Heart left ventricle (tissue), 16 donors: ENCODE results near the gene CPNE7. TPM values are rescaled to one million over a fixed set of nuclear protein-coding genes. Genes with fewer than 3 reads are reported as not detected.

Experiments
- ATAC-seq, 4 donors: fragments of 200-7000 bp; cut with Tn5 transposase; one replicate each; pipeline ENCODE4 v1.9.1; 2020 to 2022; ENCODE audit warnings: moderate library complexity in 4 of 4, mild to moderate bottlenecking in 3 of 4, moderate number of reproducible peaks in 1 of 4
- DNase-seq, 5 donors: peaks; one replicate each; pipeline ENCODE4 v3.0.0-alpha.2; 2020
- H3K27ac ChIP-seq, 12 donors: fragments of 200-600 bp; sonication (generic) in 4 of 12; one replicate each; pipeline versions ENCODE4 v1.5.0 to v1.8.0; 2016 to 2022; ENCODE audit warnings: mild to moderate bottlenecking in 2 of 12
- H3K27me3 ChIP-seq, 9 donors: fragments of 200-600 bp; sonication (generic) in 2 of 9; one replicate each; pipeline versions ENCODE4 v1.5.1 to v1.8.0; 2016 to 2022; ENCODE audit warnings: mild to moderate bottlenecking in 3 of 9
- H3K36me3 ChIP-seq, 9 donors: fragments of 200-600 bp; sonication (generic) in 2 of 9; one replicate each; pipeline versions ENCODE4 v1.5.0 to v1.8.0; 2018 to 2022; ENCODE audit warnings: mild to moderate bottlenecking in 2 of 9
- H3K4me1 ChIP-seq, 12 donors: fragments of 200-600 bp; sonication (generic) in 4 of 12; one replicate each; pipeline versions ENCODE4 v1.5.0 to v1.8.0; 2016 to 2022; ENCODE audit warnings: mild to moderate bottlenecking in 3 of 12
- H3K4me3 ChIP-seq, 12 donors: fragments of 200-600 bp; sonication (generic) in 4 of 12; one replicate each; pipeline versions ENCODE4 v1.5.0 to v1.8.0; 2017 to 2022; ENCODE audit warnings: mild to moderate bottlenecking in 9 of 12, moderate library complexity in 4 of 12
- H3K9me3 ChIP-seq, 12 donors: fragments of 200-600 bp; sonication (generic) in 4 of 12; one replicate each; pipeline versions ENCODE4 v1.5.0 to v1.8.0; 2016 to 2022; ENCODE audit warnings: mild to moderate bottlenecking in 1 of 12
- POLR2A ChIP-seq, 2 donors: fragments of 450-650 bp; IDR thresholded peaks; one replicate each; pipeline ENCODE4 v1.6.1; 2017; ENCODE audit warnings: antibody characterized with exemption in 2 of 2, mild to moderate bottlenecking in 2 of 2, moderate library complexity in 2 of 2
- WGBS, 4 donors: extraction: QIAGEN DNeasy Blood & Tissue Kit in 2 of 4; methylation state at CpG; one replicate each; pipeline versions ENCODE4 v1.1.5 to v1.1.7; 2013 to 2018; 5-methylcytosine and 5-hydroxymethylcytosine counted together
- intact Hi-C, 10 donors: fragments of 100-400 bp; cut with DNase I; formaldehyde crosslinking; loops; one replicate each; pipeline versions ENCODE4 v1.11.1 to v1.14.2; 2022
- polyA plus RNA-seq, 2 donors: library from polyadenylated mRNA; stranded (reverse); fragments of 200-250 nt; gene quantifications; one replicate each; pipeline ENCODE4 v1.2.3, GENCODE V29; 2013
- total RNA-seq, 9 donors: library from RNA; depleted of rRNA in 2 of 9; stranded (reverse); fragments of >200 nt in 2 of 9; fragmentation: NEBNext Ultra II Directional in 3 of 9; extraction: Animal tissue kit (Norgen Biotek cat#: 25700) in 3 of 9; gene quantifications; one replicate each; pipeline versions ENCODE4 v1.1.0 to v1.2.4, GENCODE V29; 2016 to 2023
- TF ChIP-seq, protein P1 (sequence below), 12 donors: fragments of 200-600 bp; sonication (generic) in 4 of 12; IDR thresholded peaks; one replicate each; pipeline versions ENCODE4 v1.5.0 to v1.8.0; 2018 to 2022; ENCODE audit warnings: antibody characterized with exemption in 12 of 12, mild to moderate bottlenecking in 5 of 12
- donor health status: ischemic (EF 13 %, LVEDD 7.1; RV severe dilation, severe dysfunction).
- donor health status: healthy with polysubstance abuse.
- donor health status: DM: no; HTN: yes; CAD: no.
- donor health status: DM: no; HTN: no; CAD: no.
- donor health status: ischemic (EF 25% LVEDD 6.9; RV normal size, moderate dysfunction).
- donor health status: ischemic (EF 25% LVEDD 5.7; RV mildly dilated, moderate dysfunction).
- donor health status: healthy.
- donor health status: DM: yes; HTN: yes; CAD: no.
- donor health status: ischemic (EF 35%, LVEDD 5.7; RV mildly dilated, moderate dysfunction).
- donor health status: nonischemic (EF 11% LVEDD 7.7; RV severe dilation, severe dysfunction).
- donor health status: DM: yes; HTN: yes; CAD: no.
- donor health status: PGD.
- donor health status: ischemic (EF 29% LVEDD 5.4; RV normal size, mild dysfunction).
- donor health status: nonischemic (EF 23%, LVEDD 6.1; RV moderate dilation, normal function).

CPNE7 gene
- total and polyA plus RNA-seq, 11 donors = 0.20 to 0.50 TPM; not detected in 9

DNA sequence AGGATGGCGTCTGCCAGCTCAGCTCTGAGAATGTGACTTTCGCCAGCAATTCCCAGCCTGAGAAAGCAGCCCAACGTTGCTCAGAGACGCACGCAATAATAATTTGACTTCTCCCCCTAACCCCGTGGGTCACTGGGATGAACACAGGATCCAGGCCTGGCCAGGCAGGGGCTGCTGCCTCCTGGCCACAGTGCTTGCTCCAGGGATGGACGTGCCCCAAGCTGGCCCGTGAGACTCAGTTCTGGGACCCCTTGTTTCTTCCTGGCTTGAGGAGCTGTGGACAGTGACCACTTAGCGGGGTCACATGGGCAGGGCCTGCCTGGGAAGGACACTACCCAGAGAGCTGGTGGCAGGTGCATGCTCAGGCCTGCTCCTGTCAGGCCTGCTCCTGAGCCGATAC lies 24.3 kb downstream of the CPNE7 start:
- DNase-seq = no peak
- Histone ChIP-seq H3K36me3 (no peaks in the 10 kb centered on the region), H3K4me3 (no peak overlapping the region), H3K4me1 (peaks cover 0 to 14% (median 3%) of the 10 kb centered on the region in 12 donors), H3K27ac (no peak overlapping the region), H3K9me3 (no peaks in the 10 kb centered on the region), H3K27me3 (peaks cover 0 to 4% (median 0%) of the 10 kb centered on the region in 9 donors)
- intact Hi-C loops = no loop called here
- ATAC-seq = no peak
- WGBS, 4 donors = 80 to 88% (median 83%) methylated on average over 8 to 10 of the region's 10 CpGs
- TF ChIP-seq POLR2A (IDR thresholded peaks at IDR 0.05) = no peak
- TF ChIP-seq, protein P1, sequence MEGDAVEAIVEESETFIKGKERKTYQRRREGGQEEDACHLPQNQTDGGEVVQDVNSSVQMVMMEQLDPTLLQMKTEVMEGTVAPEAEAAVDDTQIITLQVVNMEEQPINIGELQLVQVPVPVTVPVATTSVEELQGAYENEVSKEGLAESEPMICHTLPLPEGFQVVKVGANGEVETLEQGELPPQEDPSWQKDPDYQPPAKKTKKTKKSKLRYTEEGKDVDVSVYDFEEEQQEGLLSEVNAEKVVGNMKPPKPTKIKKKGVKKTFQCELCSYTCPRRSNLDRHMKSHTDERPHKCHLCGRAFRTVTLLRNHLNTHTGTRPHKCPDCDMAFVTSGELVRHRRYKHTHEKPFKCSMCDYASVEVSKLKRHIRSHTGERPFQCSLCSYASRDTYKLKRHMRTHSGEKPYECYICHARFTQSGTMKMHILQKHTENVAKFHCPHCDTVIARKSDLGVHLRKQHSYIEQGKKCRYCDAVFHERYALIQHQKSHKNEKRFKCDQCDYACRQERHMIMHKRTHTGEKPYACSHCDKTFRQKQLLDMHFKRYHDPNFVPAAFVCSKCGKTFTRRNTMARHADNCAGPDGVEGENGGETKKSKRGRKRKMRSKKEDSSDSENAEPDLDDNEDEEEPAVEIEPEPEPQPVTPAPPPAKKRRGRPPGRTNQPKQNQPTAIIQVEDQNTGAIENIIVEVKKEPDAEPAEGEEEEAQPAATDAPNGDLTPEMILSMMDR (IDR thresholded peaks at IDR 0.05) = no peak

DNA sequence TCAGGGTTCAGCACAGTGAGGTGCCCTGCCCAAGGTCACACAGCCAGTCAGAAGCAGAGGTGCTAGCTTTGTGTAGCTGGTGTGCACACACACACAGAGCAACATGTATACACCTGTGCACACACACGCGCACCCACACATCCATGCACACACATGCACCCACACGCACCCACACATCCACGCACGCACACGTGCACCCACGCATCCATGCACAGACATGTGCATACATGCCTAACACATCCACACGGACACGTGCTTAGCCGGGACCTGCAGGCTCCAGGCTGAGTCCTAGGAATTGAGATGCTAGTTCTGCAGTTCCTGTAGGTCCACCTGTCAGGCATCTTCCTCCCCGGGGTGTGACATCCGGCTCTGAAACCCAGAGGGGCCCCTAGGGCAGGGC lies 24.9 kb downstream of the CPNE7 start:
- peaks cover 0 to 9% (median 0%) of the 10 kb centered on the region in 9 donors for H3K27me3 ChIP-seq
- H3K36me3 ChIP-seq = no peaks in the 10 kb centered on the region
- TF ChIP-seq POLR2A (IDR thresholded peaks at IDR 0.05) = no peak
- TF ChIP-seq, protein P1 (IDR thresholded peaks at IDR 0.05) = no peak
- H3K9me3 ChIP-seq = no peaks in the 10 kb centered on the region
- ATAC-seq (peak in 1 of 4 donors; percentile 16), DNase-seq (no peak)
- intact Hi-C loops = no loop called here
- no peak overlapping the region for H3K4me3 ChIP-seq
- WGBS, 4 donors = 81 to 91% (median 86%) methylated on average over 11 to 12 of the region's 12 CpGs
- no peak overlapping the region for H3K27ac ChIP-seq
- H3K4me1 ChIP-seq = peaks cover 0 to 14% (median 3%) of the 10 kb centered on the region in 12 donors

DNA sequence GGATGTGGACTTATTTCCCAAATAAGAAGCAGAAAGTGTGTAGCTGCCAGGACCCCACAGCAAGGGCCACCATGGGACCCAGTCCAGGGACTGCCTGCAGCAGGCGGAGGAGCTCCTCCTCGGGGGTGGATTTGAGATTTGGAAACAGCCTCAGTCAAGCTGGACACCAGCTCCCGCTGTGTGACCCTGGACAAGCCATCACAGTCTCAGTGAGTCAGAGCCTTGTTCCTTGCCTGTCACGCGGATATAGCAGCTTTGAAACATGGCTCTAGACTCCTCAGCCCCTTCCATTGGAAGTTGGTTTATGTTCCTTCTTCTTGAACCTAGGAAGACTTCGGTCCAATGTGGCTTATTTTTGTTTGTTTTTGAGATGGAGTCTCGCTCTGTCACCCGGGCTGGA lies 25.4 kb downstream of the CPNE7 start:
- no peak for TF ChIP-seq POLR2A (IDR thresholded peaks at IDR 0.05)
- TF ChIP-seq, protein P1 (IDR thresholded peaks at IDR 0.05) = no peak
- peaks cover 0 to 12% (median 0%) of the 10 kb centered on the region in 9 donors for H3K27me3 ChIP-seq
- no peaks in the 10 kb centered on the region for H3K9me3 ChIP-seq
- intact Hi-C loops = no loop called here
- ATAC-seq (no peak), DNase-seq (no peak)
- H3K27ac ChIP-seq = no peak overlapping the region
- WGBS, 4 donors = 66 to 87% (median 86%) methylated on average over 5 to 8 of the region's 8 CpGs
- peaks cover 0 to 14% (median 3%) of the 10 kb centered on the region in 12 donors for H3K4me1 ChIP-seq
- no peaks in the 10 kb centered on the region for H3K36me3 ChIP-seq
- H3K4me3 ChIP-seq = no peak overlapping the region

DNA sequence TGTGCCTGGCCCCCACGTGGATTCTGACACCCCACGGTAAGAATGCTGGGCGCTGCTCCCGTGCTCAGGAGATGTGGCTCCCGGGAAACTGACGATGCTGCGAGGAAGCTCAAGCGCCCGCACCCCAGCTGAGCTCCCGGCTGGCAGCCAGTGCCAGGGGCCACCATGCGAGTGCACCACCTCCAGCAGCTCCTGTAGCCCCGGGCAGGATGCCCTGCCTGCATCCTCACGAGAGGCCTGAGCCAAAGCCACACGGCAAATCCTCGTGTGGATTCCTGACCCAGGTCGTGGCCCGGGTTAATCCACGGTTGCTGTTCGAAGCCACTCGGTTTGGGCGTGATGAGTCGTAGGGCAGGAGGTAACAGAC lies 26.3 kb downstream of the CPNE7 start:
- intact Hi-C loops = no loop called here
- H3K4me3 ChIP-seq = no peak overlapping the region
- ATAC-seq (no peak), DNase-seq (no peak)
- H3K9me3 ChIP-seq = no peaks in the 10 kb centered on the region
- peaks cover 0 to 14% (median 3%) of the 10 kb centered on the region in 12 donors for H3K4me1 ChIP-seq
- no peak overlapping the region for H3K27ac ChIP-seq
- WGBS, 4 donors = 53 to 64% (median 57%) methylated on average over 13 to 22 of the region's 22 CpGs
- H3K36me3 ChIP-seq = no peaks in the 10 kb centered on the region
- no peak for TF ChIP-seq POLR2A (IDR thresholded peaks at IDR 0.05)
- TF ChIP-seq, protein P1 (IDR thresholded peaks at IDR 0.05) = no peak
- peaks cover 0 to 12% (median 0%) of the 10 kb centered on the region in 9 donors for H3K27me3 ChIP-seq
